GM21825 (cell line): ENCODE measurements around the gene SUMO4.
"Not testable (repeated sequence)": the region's sequence is repeated elsewhere in the genome, so short reads cannot be mapped to it uniquely, and the experiment has no call there.

Source experiments
- ATAC-seq: cut with Tn5 transposase; IDR thresholded peaks from one replicate; pipeline ENCODE4 v1.9.1; 2021; ENCODE audit warnings: mild to moderate bottlenecking, moderate library complexity; ENCODE audit not compliant: unreplicated experiment

Gene SUMO4

DNA sequence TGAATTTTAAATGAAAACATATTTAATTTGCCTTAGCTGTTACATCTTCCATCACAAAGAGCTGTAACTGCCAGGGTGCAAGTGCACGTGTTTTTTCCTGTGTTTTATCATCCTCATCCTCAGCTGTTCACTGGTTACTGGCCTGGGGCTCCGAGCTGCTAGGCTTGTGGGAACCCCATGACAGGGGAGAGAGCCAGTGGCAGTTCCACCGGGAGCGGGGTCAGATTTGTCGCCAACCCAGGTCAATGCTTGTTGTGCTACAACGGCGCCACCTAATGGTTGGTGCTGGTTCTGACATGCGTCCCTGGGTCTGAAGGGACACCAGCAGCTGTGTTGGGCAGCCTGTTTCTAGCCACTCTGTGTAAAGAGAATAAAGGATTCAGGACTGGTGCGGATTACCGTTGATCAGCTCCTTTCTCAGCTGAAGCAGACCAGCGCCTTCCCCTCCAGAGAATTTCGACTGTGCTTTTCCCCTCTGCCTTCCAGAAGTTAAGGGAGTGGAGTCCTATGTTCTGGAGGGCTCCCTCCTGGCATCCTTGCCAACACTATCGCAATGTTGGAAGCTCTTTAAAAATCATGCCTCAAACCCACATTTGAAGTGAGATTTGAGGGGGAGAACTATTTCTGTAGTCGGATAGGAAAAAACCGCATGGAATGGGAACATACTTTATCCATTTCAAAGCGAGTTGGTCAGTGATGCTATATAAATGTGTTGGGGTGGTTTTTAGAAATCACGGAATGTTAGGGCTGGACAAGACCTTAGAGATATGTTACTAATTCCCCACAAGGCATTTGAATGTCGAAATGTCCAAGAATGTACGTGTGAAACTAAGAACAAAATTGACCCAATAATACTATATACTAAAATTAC is 32.1 kb downstream of the SUMO4 start:
- ATAC-seq = peak; percentile 94

DNA sequence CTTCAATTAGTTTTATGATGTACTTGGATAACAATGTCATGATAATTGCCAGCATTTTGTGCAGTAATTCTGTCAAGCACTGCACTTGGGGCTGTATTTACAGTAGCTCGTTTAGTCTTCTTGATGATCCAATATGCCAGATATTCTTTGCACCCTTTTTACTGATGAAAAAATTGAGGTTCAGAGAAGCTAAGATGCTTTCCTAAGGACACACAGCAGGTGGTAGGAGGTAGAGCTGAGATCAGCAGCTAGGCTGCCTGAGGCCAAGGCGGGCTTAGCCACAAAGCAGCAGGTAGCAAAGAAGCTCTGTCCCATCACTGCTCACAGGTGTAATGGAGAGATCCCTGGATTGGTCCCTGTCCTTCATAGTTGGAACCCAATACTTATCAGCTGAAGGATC is 33.3 kb downstream of the SUMO4 start:
- ATAC-seq = no peak

DNA sequence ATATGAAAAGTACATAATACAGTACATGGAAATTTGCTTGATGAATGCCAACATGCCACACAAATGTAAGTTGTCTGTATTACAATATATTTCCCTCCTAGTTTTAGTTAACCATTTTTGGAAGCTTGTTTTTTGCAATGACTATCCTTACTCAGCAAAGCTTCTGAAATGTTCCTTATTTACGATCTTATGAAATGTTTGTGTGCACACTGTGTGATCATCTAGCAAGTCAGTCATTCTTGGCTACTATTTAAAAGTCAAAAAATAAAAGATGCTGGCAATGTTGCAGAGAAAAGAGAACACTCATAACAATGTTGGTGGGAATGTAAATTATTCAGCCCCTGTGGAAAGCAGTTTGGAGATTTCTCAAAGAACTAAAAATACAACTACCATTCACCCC is 33.8 kb downstream of the SUMO4 start:
- ATAC-seq = no peak

DNA sequence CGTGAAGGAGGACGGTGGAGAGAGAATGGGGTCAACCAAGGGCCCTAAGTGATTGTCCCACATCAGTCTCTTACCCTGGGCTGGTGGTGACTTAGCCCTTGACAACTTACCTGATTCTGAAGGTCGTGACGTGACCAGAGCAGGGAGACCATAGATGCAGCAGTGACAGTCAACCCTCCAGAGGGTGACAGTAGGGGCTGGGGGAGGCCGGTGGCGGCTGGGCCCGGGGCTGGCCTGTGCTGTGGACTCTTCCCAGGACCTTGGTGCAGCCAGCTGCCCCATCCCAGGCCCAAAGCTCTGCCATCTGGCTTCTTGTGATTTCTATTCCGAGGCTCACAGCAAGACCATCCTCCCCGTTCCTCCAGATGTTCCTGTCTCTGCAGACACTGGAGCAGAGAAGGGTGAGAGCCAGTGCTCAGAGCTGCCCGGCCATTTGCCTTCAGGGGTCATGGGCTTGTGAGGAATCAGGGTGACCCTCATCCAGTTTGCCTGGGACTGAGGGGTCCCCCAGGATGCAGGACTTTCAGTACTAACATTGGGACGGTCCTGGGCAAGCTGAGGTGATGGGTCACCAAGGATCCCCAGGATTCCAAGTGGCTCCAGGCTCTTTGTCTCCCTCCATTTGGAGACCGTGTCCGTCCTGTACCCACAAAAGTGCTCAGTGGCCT is 36.0 kb downstream of the SUMO4 start:
- no peak for ATAC-seq

DNA sequence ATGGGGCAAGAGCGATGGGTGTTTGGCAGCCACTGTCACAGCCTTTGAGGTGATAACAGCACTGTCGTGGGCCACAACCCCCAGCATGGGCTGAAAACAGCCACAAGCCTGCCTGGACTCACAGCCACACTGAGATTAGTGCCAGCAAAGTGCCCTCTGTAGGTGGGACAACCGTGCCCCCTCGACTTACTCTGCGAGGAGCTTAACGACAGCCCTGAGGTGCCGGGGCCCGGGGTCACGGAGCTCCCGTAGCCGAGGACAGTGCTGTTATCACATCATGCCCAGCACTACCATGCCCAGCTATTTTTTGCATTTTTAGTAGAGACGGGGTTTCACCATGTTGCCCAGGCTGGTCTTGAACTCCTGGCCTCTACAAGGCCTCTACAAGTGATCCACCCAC is 36.6 kb downstream of the SUMO4 start:
- ATAC-seq = no peak

DNA sequence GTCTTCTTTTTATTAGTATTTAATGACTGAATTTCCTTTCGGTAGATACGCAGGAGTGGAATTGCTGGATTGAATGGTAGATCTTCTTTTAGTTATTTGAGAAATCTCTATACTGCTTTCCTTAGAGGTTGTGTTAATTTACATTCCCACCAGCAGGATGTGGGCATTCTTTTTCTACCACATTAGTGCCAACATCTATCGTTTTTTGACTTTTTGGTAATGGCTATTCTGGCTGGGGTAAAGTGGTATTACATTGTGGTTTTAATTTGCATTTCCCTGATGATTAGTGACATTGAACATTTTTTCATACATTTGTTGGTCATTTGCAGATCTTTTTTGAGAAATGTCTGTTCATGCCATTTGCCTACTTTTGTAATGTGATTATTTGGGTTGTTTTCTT is 37.1 kb downstream of the SUMO4 start:
- ATAC-seq = no peak

DNA sequence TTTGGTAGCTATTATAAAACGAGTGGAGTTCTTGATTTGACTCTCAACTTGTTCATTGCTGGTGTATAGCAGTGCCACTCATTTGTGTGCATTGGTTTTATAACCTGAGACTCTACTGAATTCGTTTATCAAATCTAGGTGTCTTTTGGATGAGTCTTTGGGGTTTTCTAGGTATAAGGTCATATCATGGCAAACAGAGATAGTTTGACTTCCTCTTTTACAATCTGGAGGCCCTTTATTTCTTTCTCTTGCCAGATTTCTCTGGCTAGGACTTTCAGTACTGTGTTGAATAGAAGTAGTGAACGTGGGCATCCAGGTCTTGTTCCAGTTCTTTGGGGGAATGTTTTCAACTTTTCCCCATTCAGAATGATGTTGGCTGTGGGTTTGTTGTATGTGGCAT is 38.8 kb downstream of the SUMO4 start:
- ATAC-seq = no peak

DNA sequence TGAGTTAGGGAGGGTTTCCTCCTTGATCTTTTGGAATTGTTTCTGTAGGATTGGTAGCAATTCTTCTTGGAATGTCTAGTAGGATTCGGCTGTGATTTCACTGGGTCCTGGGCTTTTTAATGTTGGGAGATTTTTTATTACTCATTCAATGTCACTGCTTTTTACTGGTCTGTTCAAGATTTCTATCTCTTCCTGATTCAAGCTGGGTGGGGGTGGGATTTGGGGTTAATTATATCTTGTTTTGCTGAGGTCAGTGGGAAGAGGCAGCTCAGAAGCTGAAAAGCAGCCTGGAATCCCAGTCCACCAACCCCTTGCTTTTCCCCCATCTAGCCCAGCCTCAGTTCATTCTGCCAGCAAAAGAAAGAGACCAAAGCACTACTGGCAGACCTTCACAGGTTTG is 39.6 kb downstream of the SUMO4 start:
- ATAC-seq = no peak

DNA sequence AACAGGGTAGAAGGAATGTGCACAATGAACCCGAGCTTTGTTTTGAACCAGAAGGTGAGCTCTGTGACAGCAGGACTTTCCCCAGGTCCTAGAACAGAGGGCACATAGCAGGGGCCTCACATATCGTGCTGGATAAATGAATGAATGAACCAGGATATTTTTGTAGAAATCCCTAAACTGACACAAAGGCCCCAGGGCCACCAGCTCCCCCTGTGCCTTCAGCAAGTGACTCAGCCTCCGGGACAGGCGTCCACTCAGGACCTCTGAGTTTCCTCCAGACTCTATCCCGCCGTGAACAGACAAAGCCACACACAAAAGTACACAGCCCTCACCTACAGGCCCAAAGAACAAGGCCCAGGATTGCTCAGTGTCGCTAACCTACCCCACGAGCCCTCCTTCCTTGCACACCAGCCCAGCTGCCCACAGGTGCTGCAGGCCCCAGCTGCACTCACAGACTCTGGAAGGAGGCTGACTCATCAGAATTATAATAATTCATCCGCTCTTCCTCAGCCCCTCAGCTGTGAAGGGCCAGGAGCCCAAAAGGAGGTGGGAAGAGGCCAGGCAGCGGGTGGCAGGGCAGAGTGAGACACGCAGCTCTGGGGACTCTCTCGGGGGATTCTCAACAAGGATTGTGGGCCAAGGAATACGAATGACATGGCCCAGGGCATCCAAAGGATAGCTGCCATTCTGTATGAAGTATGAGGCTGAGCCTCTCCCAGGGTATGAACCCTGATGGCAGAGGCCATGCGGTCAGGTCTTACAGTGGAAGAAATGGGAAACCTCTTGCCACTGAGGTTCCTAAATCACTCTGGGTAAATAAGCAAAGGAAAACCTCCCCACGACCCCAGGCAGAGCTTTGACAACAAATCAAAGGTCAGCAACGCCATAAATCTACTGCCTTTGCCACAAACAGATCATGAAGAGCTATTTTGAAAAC is 40.9 kb downstream of the SUMO4 start:
- no peak for ATAC-seq

DNA sequence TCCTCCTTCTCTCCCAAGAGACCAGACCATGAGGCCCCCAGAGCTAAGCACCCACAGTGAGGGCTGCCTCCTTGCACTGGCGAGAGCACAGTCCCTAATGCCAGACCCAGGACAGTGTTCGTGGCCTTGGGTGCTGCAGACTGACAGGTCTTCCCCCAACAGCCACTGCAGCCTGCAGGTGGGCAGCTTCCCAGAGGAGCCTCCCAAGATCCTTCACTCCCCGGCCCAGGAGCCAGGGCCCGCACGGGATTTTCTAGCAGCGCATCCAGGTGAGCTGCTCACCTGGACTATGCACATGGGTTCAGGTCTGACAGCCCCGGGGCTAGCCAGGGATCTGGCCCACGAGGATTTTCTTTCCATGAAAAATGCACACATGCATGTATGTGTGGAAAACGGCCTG is 41.7 kb downstream of the SUMO4 start:
- ATAC-seq = no peak

DNA sequence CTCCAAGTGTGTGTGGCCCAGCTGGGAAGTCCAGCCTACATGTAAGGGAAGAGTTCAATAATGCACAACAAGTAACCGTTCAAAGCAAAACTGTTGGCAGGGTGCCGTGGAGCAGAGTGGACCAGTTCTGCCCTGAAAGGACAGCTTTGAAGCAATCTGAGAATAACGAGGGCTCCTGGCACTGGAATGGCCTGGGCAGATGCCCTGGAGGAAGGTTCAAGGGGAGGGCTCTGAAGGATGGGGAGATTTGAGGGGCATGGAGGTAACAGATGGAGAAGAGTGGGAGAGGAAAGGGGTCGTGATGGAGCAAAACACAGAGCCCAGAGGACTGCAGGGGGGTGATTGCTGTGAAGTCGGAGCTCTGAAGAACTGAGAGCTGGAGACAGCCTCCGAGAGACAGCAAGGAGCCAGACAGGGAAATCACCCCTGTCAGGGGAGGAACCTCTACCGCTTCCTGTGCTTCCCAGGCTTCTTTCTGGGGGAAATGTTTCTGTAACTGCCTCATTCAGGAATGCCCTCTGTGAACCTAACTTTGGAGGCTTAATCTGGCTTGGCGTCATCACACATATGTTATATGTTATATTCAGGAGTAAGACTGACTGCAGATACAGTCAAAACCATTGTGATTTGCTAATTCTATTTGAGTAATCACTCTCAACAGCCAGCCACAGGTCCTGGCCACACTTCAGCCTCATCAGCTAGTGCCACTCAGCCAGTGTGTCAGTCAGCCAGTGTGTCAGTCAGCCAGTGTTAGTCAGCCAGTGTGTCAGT is 43.5 kb downstream of the SUMO4 start:
- ATAC-seq = no peak

DNA sequence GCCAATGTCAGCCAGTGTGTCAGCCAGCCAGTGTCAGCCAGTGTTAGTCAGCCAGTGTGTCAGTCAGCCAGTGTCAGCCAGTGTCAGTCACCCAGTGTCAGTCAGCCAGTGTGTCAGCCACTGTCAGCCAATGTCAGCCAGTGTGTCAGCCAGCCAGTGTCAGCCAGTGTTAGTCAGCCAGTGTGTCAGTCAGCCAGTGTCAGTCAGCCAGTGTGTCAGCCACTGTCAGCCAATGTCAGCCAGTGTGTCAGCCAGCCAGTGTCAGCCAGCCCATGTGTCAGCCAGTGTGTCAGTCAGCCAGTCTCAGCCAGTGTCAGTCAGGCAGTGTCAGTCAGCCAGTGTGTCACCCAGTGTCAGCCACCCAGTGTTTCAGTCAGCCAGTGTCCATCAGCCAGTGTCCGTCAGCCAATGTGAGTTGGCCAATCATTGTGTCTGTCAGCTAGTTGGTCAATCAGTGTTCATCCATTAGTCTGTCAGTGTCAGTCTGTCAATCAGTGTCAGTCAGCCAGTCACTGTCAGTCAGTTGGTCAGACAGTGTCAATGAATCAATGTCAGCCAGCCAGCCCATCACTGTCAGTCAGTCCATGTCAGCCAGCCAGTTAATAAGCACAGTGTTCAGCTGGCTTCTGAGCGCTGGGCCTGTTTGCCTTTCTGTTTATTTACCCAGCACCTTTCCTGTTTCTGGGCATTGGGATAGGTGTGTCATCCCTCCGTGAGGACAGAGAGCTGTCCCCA is 44.5 kb downstream of the SUMO4 start:
- not testable (repeated sequence) for ATAC-seq

DNA sequence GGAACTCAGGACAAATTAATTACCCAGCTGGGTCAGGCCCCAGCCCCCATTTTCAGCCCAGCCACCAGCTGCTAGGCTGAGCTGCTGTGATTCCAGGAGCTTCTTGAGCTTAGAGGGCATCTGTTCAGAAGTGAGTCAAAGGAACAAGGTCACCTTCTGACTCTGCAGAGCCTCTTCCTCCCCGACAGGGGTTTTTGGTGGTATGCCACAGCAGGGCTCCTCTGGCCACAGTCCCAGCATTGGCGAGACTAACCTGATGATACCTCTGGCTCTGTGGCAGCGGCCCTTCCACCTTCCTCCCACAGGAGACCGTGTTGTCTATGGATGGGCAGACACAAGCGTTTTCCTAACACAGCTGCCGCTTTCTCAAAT is 45.0 kb downstream of the SUMO4 start:
- ATAC-seq = no peak

DNA sequence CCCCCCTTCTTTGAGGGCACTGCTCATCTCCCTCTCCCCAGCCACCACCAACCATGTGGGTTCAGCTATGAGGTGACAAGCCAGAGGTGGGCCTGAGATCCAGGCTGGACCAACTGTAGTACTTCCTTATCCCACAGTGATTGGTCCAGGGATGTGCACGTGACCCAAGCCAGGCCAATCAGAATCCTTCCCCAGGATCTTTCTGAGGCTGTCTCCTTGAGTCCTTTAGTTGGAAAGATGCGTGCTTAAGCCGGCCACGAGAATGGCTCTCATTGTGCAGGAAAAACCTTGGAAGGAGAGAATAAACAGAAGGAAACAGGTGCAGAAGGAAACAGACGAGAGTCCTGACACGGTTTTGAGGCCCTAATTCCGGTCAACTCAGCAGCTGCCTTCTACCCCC is 45.5 kb downstream of the SUMO4 start:
- ATAC-seq = no peak

DNA sequence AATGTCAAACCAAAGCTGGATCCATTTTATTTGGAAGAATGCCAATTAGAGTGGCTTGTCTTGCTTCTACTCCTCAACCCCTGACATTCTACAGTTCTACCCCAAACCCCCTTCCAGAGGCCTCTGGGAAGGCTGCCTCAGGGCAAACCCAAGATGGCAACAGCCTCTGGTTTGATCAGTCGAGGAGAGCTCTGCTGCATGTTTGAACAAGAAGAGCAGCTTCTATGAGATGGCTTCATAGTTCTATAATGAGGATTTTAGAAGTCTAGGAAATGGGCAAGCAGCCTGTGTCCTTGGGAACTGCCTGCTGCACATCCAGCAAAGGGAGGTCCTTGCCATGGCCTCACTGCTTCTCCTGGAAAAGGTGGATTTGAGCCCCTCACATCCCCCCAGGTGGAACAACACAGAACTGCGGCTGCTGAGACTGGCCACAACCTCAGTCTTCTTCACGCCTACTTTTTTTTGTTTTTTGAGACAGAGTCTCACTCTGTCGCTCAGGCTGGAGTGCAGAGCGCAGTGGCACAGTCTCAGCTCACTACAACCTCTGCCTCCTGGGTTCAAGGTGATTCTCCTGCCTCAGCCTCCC is 46.8 kb downstream of the SUMO4 start:
- no peak for ATAC-seq

DNA sequence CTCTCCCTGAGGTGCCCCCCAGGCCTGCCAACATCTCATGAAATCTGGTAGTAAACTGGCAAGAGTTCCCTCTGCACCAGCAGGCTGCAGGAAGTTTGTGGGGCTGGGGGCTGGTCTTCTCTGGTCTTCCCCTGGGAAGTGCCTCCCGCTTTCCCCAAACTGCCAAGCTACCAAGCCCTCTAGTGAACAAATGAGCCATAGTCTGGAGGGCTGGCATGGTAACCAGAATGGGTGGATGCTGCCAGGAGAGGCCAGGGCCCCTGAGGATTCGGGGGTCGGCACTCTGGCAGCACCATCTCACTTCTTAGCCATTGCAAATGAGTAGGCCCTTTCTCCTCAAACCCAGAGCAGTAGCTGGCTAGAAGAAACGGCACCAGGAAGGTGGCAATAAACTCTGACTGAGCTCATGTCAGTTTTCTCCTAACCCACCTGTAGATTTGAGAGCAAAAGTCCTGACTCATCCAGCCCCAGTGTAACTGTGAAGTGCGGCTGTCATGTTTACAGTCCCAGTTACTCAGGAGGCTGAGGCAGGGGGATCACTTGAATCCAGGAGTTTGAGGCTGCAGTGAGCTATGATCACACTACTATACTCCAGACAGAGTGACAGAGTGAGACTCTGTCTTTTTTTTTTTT is 48.9 kb downstream of the SUMO4 start:
- ATAC-seq = no peak

DNA sequence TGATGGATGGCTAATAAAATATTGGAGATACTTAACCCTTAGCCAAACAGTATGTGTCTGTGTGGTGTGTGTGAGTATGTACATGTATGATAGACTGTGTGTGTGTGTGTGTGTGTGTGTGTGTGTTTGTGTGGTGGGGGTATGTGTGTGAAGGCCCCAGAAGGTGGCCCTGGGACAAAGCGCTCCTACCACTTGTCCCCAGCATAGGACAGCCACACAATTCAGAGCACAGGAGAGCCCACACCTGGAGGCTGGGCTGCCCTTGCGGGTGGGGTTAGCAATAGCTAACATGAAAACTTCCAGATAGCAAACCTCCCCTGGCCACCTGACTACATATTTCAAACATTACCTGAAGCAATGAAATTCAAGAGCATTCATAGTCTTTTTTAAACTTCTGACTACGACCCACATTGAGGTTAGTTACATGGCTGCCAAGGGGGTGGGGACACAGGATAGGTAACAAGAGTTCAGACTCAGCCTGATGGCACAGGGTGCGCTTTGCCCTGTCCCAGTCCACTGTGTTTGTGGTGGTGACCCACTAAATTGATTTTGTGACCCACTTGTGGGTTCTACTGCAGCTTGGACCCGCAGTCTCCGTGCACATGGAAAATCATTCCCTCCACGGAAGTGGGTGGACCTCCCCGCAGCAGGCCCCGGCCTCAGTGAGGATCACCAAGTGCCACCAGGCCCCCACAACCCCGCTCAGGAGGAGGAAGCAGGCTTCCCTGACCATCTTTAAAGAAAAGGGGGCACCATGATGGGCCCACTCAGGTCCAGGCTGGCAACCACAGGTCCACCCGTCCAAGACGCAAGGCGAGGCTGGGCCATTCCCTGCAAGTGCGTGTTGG is 50.0 kb downstream of the SUMO4 start:
- no peak for ATAC-seq
